Endothelial cell of umbilical vein (primary cell): ENCODE data around the gene PDE3B.
"Not testable (repeated sequence)": the region's sequence is repeated elsewhere in the genome, so short reads cannot be mapped to it uniquely, and the experiment has no call there.

ENCODE experiments used
- EZH2 ChIP-seq: IDR thresholded peaks from 2 replicates; pipeline ENCODE4 v1.6.1; 2012; ENCODE audit warnings: borderline replicate concordance, low read depth, mild to moderate bottlenecking, moderate library complexity, low read length, inconsistent platforms; ENCODE audit not compliant: severe bottlenecking
- JUN ChIP-seq: IDR thresholded peaks from 2 replicates; pipeline ENCODE4 v1.6.1; 2011; ENCODE audit warnings: borderline replicate concordance, low read depth; ENCODE audit not compliant: insufficient read length, insufficient read depth
- MAX ChIP-seq: IDR thresholded peaks from 2 replicates; pipeline ENCODE4 v1.6.1; 2011; ENCODE audit not compliant: insufficient read depth, insufficient read length
- MYC ChIP-seq: IDR thresholded peaks from one replicate; pipeline ENCODE4 v1.6.1; 2011; ENCODE audit warnings: mild to moderate bottlenecking, low read depth, low read length
- POLR2A ChIP-seq: IDR thresholded peaks from 2 replicates; pipeline ENCODE4 v1.6.1; 2012; ENCODE audit warnings: low read depth, mild to moderate bottlenecking, control low read depth, low read length
- POLR2AphosphoS5 ChIP-seq: IDR thresholded peaks from 2 replicates; pipeline ENCODE4 v1.6.1; 2012; ENCODE audit warnings: low read depth, mild to moderate bottlenecking, control low read depth, low read length, moderate library complexity; ENCODE audit not compliant: insufficient read depth
- TF ChIP-seq, protein P1 (sequence below), 2 donors: IDR thresholded peaks; 1 replicate in 1 of 2; 2 replicates in 1 of 2; pipeline ENCODE4 v1.5.1; 2011; ENCODE audit warnings: low read length in 2 of 2, mild to moderate bottlenecking in 2 of 2, moderate library complexity in 2 of 2, control low read depth in 1 of 2, inconsistent platforms in 1 of 2, low read depth in 1 of 2; ENCODE audit not compliant: insufficient read depth in 1 of 2; ENCODE audit errors: extremely low read depth in 1 of 2

GRCh38 chr11:14778460-14778859 lies 134.9 kb downstream of the PDE3B start:
- TF ChIP-seq, protein P1, sequence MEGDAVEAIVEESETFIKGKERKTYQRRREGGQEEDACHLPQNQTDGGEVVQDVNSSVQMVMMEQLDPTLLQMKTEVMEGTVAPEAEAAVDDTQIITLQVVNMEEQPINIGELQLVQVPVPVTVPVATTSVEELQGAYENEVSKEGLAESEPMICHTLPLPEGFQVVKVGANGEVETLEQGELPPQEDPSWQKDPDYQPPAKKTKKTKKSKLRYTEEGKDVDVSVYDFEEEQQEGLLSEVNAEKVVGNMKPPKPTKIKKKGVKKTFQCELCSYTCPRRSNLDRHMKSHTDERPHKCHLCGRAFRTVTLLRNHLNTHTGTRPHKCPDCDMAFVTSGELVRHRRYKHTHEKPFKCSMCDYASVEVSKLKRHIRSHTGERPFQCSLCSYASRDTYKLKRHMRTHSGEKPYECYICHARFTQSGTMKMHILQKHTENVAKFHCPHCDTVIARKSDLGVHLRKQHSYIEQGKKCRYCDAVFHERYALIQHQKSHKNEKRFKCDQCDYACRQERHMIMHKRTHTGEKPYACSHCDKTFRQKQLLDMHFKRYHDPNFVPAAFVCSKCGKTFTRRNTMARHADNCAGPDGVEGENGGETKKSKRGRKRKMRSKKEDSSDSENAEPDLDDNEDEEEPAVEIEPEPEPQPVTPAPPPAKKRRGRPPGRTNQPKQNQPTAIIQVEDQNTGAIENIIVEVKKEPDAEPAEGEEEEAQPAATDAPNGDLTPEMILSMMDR (IDR thresholded peaks at IDR 0.05; ENCODE audit: extremely low read depth in 1 of 2, insufficient read depth in 1 of 2, low read depth in 1 of 2, low read length in 2 of 2): not testable (repeated sequence)
- TF ChIP-seq POLR2A, EZH2, MAX, JUN, POLR2AphosphoS5, MYC: not testable (repeated sequence)
